Kidney epithelial cell (primary cell): ENCODE data around the gene SYNE4. TPM values are rescaled to one million over a fixed set of nuclear protein-coding genes. Genes with fewer than 3 reads are reported as not detected.

Source experiments
- DNase-seq: peaks from one replicate; pipeline ENCODE4 v3.0.0-alpha.2; 2010; ENCODE audit warnings: low read depth
- H3K27me3 ChIP-seq: 2 replicates; pipeline ENCODE4 v1.6.0; 2011; ENCODE audit warnings: low read length; ENCODE audit not compliant: control insufficient read depth, insufficient read depth
- H3K36me3 ChIP-seq: 2 replicates; pipeline ENCODE4 v1.5.1; 2011; ENCODE audit warnings: low read length; ENCODE audit not compliant: control insufficient read depth, insufficient read depth
- H3K4me3 ChIP-seq: 2 replicates; pipeline ENCODE4 v1.5.1; 2011; ENCODE audit warnings: low read depth, mild to moderate bottlenecking, control low read depth, low read length
- total RNA-seq: library from RNA; depleted of rRNA; stranded (reverse); fragments of >200 nt; gene quantifications from 2 replicates; pipeline ENCODE4 v1.2.3, GENCODE V29; 2015
- TF ChIP-seq, protein P1 (sequence below): IDR thresholded peaks from 2 replicates; pipeline ENCODE4 v1.5.1; 2011; ENCODE audit warnings: mild to moderate bottlenecking, moderate library complexity, low read length, control low read depth, inconsistent platforms; ENCODE audit not compliant: insufficient read depth, poor library complexity, severe bottlenecking

The SYNE4 gene
- total RNA-seq, 1 donor from 2014 or later: 11.5 TPM

GRCh38 chr19:36014012-36014924, 5.7 kb upstream of the SYNE4 start, which contains the start of gene ALKBH6:
Gene ALKBH6 (minus strand): TSS chr19:36014213. CDS start chr19:36013397, 816 bp downstream.
- H3K36me3 ChIP-seq: no peaks in the 10 kb centered on the region
- H3K4me3 ChIP-seq: peak within 1 kb of the TSS; percentile 84
- peak; percentile 96 for DNase-seq
- H3K27me3 ChIP-seq: no peaks in the 10 kb centered on the region
- TF ChIP-seq, protein P1, sequence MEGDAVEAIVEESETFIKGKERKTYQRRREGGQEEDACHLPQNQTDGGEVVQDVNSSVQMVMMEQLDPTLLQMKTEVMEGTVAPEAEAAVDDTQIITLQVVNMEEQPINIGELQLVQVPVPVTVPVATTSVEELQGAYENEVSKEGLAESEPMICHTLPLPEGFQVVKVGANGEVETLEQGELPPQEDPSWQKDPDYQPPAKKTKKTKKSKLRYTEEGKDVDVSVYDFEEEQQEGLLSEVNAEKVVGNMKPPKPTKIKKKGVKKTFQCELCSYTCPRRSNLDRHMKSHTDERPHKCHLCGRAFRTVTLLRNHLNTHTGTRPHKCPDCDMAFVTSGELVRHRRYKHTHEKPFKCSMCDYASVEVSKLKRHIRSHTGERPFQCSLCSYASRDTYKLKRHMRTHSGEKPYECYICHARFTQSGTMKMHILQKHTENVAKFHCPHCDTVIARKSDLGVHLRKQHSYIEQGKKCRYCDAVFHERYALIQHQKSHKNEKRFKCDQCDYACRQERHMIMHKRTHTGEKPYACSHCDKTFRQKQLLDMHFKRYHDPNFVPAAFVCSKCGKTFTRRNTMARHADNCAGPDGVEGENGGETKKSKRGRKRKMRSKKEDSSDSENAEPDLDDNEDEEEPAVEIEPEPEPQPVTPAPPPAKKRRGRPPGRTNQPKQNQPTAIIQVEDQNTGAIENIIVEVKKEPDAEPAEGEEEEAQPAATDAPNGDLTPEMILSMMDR: peak; percentile 6

- Histone ChIP-seq H3K36me3 (no peaks in the 10 kb centered on the region), H3K4me3 (peak overlapping the region; percentile 84), H3K27me3 (no peaks in the 10 kb centered on the region)
- no peak for DNase-seq
- TF ChIP-seq, protein P1: no peak
Measured at GRCh38 chr19:36013280-36014011, 4.8 kb upstream of the SYNE4 start.

DNA sequence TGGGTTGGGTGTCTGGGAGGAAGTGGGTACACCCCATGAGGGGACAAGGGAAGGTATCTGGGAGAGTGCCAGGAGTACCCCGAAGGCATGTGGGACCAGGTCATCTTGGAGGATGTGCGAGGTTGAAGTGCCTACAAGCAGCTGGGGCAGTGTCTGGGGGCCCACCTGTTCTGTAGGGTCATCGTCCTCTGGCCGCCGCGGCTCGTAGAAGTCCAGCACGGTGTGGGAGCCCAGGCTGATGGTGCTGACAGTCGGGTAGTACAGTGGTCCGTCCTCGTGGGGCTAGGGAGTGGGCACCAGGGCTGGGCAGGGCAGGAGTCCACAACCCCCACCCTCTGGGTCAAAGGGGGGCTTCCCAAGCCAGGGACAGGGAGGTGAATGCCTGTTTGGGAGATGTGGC, 1.8 kb upstream of the SYNE4 start:
- Histone ChIP-seq H3K36me3 (no peaks in the 10 kb centered on the region), H3K27me3 (no peaks in the 10 kb centered on the region), H3K4me3 (no peak overlapping the region)
- DNase-seq: no peak
- TF ChIP-seq, protein P1: no peak

GRCh38 chr19:36009633-36010379, 1.2 kb upstream of the SYNE4 start:
- TF ChIP-seq, protein P1: no peak

DNA sequence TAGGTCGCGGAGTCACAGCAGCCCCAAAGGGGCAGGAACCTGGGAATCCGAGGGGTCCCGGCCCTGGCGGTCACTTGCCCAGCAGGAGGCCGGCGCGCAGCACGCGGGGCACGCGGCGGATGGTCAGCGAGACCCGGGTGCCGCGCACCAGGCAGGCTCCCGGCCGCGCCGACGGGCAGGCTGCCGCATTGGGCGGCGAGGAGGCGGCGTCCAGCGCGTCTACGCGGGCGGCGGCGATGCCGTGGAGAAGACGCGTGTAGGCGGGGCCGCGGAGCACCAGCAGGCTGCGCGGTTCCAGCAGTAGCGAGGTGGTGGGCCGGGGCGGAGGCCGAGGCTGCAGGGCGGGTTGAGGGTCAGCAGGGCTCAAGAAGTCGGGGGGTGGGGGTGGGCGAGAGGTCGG, 607 bp upstream of the SYNE4 start:
- H3K27me3 ChIP-seq: no peaks in the 10 kb centered on the region
- DNase-seq: no peak
- no peaks in the 10 kb centered on the region for H3K36me3 ChIP-seq
- H3K4me3 ChIP-seq: peak overlapping the region; percentile 31
- TF ChIP-seq, protein P1: no peak

More at GRCh38 chr19:36009633-36010379, 1.2 kb upstream of the SYNE4 start:
- Histone ChIP-seq H3K27me3 (no peaks in the 10 kb centered on the region), H3K36me3 (no peaks in the 10 kb centered on the region), H3K4me3 (peak overlapping the region; percentile 31)
- DNase-seq: no peak
